IMR-90 (cell line): ENCODE results near the gene PDZK1. TPM values are rescaled to one million over a fixed set of nuclear protein-coding genes. Genes with fewer than 3 reads are reported as not detected.

Source experiments
- ATAC-seq: fragments of 200-7000 bp; cut with Tn5 transposase; 2 replicates; pipeline ENCODE4 v1.9.1; 2020; ENCODE audit warnings: low read depth, mild to moderate bottlenecking, moderate library complexity
- BruUV-seq: library from RNA; stranded (reverse); fragments of 400-500 nt; replicated peaks from 2 replicates; lab custom pipeline; 2021; lab: Mats Ljungman, UMichigan
- CTCF ChIA-PET: fragments of 300-600 bp; formaldehyde crosslinking; extraction: SDS; loops from one replicate; lab custom pipeline; 2021; ENCODE audit warnings: antibody characterized with exemption; lab: Yijun Ruan, JAX
- POLR2A ChIA-PET: fragments of 300-600 bp; sonication (Branson Sonifier 250); formaldehyde crosslinking; loops from one replicate; lab custom pipeline; 2022; ENCODE audit warnings: antibody characterized with exemption; ENCODE audit not compliant: unreplicated experiment; lab: Charles Lee
- DNase-seq: peaks from one replicate; pipeline ENCODE4 v3.0.0; 2013
- H2AFZ ChIP-seq: replicated peaks from 2 replicates; pipeline ENCODE3; 2013; ENCODE audit warnings: low read length, mild to moderate bottlenecking; ENCODE audit not compliant: poor library complexity
- H2AK5ac ChIP-seq: 2 replicates; pipeline ENCODE4 v1.6.1; 2013; ENCODE audit warnings: low read depth, low read length, inconsistent platforms
- H2AK9ac ChIP-seq: replicated peaks from 2 replicates; pipeline ENCODE3; 2013; ENCODE audit warnings: mild to moderate bottlenecking, low read depth, low read length, moderate library complexity; ENCODE audit not compliant: poor library complexity
- H2BK120ac ChIP-seq: 2 replicates; pipeline ENCODE4 v1.6.1; 2013; ENCODE audit warnings: low read depth, low read length, inconsistent platforms
- H2BK15ac ChIP-seq: 3 replicates; pipeline ENCODE4 v1.6.1; 2013; ENCODE audit warnings: low read depth, low read length, inconsistent platforms
- H2BK20ac ChIP-seq: 2 replicates; pipeline ENCODE4 v1.6.1; 2013; ENCODE audit warnings: low read depth, mild to moderate bottlenecking, inconsistent platforms, low read length, moderate library complexity
- H2BK5ac ChIP-seq: 2 replicates; pipeline ENCODE4 v1.6.1; 2013; ENCODE audit warnings: mild to moderate bottlenecking, low read depth, low read length, inconsistent platforms; ENCODE audit not compliant: poor library complexity, severe bottlenecking
- H3K14ac ChIP-seq: replicated peaks from 2 replicates; pipeline ENCODE4 v1.6.1; 2013; ENCODE audit warnings: low read depth, low read length, inconsistent platforms
- H3K18ac ChIP-seq: 2 replicates; pipeline ENCODE4 v1.6.1; 2013; ENCODE audit warnings: low read depth, low read length, control low read depth
- H3K23ac ChIP-seq: 2 replicates; pipeline ENCODE4 v1.6.1; 2013; ENCODE audit warnings: low read depth, low read length, inconsistent platforms
- H3K27ac ChIP-seq: 2 replicates; pipeline ENCODE4 v1.5.1; 2013; ENCODE audit warnings: mild to moderate bottlenecking, control low read depth, low read length; ENCODE audit not compliant: insufficient read depth
- H3K27me3 ChIP-seq: 2 replicates; pipeline ENCODE4 v1.6.1; 2013; ENCODE audit warnings: low read length; ENCODE audit not compliant: control insufficient read depth, insufficient read depth
- H3K36me3 ChIP-seq: 2 replicates; pipeline ENCODE4 v1.6.1; 2013; ENCODE audit warnings: low read length, mixed read lengths; ENCODE audit not compliant: control insufficient read depth, insufficient read depth
- H3K4ac ChIP-seq: 2 replicates; pipeline ENCODE4 v1.6.1; 2013; ENCODE audit warnings: low read depth, low read length, inconsistent platforms
- H3K4me1 ChIP-seq: 2 replicates; pipeline ENCODE4 v1.6.1; 2013; ENCODE audit warnings: low read length, mixed read lengths; ENCODE audit not compliant: control insufficient read depth, insufficient read depth
- H3K4me2 ChIP-seq: 2 replicates; pipeline ENCODE4 v1.6.1; 2013; ENCODE audit warnings: low read depth, mild to moderate bottlenecking, control low read depth, low read length, moderate library complexity
- H3K4me3 ChIP-seq: 2 replicates; pipeline ENCODE4 v1.5.1; 2013; ENCODE audit warnings: low read depth, mild to moderate bottlenecking, control low read depth, low read length, moderate library complexity; ENCODE audit not compliant: insufficient read depth
- H3K56ac ChIP-seq: 2 replicates; pipeline ENCODE4 v1.6.1; 2013; ENCODE audit warnings: low read length, inconsistent platforms; ENCODE audit not compliant: insufficient read depth; ENCODE audit errors: extremely low read depth
- H3K79me1 ChIP-seq, 2 experiments: 2 replicates each; pipeline ENCODE4 v1.6.1; 2013; ENCODE audit warnings: low read length in 2 of 2, inconsistent platforms in 1 of 2, low read depth in 1 of 2
- H3K9ac ChIP-seq: 2 replicates; pipeline ENCODE4 v1.6.1; 2013; ENCODE audit warnings: low read depth, low read length, control low read depth
- H3K9me1 ChIP-seq: 2 replicates; pipeline ENCODE4 v1.6.1; 2013; ENCODE audit warnings: low read length, inconsistent platforms; ENCODE audit not compliant: insufficient read depth
- H3K9me3 ChIP-seq: 2 replicates; pipeline ENCODE4 v1.6.1; 2013; ENCODE audit warnings: low read length; ENCODE audit not compliant: control insufficient read depth, insufficient read depth
- H4K20me1 ChIP-seq: 2 replicates; pipeline ENCODE4 v1.6.1; 2013; ENCODE audit warnings: low read length, inconsistent platforms; ENCODE audit not compliant: insufficient read depth
- H4K5ac ChIP-seq: 2 replicates; pipeline ENCODE4 v1.6.1; 2013; ENCODE audit warnings: mild to moderate bottlenecking, low read depth, low read length, control low read depth
- H4K8ac ChIP-seq, 2 experiments: 2 replicates each; pipeline ENCODE4 v1.6.1; 2013; ENCODE audit warnings: low read depth in 2 of 2, low read length in 2 of 2, control low read depth in 1 of 2, inconsistent platforms in 1 of 2
- H4K91ac ChIP-seq: 2 replicates; pipeline ENCODE4 v1.6.1; 2013; ENCODE audit warnings: low read depth, low read length, inconsistent platforms; ENCODE audit not compliant: insufficient read depth
- BHLHE40 ChIP-seq: fragments of 150-350 bp; IDR thresholded peaks from 2 replicates; pipeline ENCODE4 v1.6.1; 2016; ENCODE audit warnings: mild to moderate bottlenecking, low read depth, low read length
- CHD1 ChIP-seq: IDR thresholded peaks from 2 replicates; pipeline ENCODE4 v1.6.1; 2012; ENCODE audit warnings: low read depth, low read length, improper control_type of control experiment
- MAZ ChIP-seq: IDR thresholded peaks from 2 replicates; pipeline ENCODE4 v1.6.1; 2012; ENCODE audit warnings: low read depth, mild to moderate bottlenecking, low read length, improper control_type of control experiment, moderate library complexity, borderline replicate concordance
- MXI1 ChIP-seq: IDR thresholded peaks from 2 replicates; pipeline ENCODE4 v1.6.1; 2012; ENCODE audit warnings: low read depth, mild to moderate bottlenecking, low read length, moderate library complexity, borderline replicate concordance
- POLR2A ChIP-seq: IDR thresholded peaks from 2 replicates; pipeline ENCODE4 v1.6.1; 2012; ENCODE audit warnings: mild to moderate bottlenecking, low read depth, low read length
- RAD21 ChIP-seq: IDR thresholded peaks from 2 replicates; pipeline ENCODE4 v1.6.1; 2012; ENCODE audit warnings: low read length, improper control_type of control experiment
- SMC3 ChIP-seq: fragments of 150-350 bp; IDR thresholded peaks from 2 replicates; pipeline ENCODE4 v1.6.1; 2016; ENCODE audit warnings: low read depth, mild to moderate bottlenecking, antibody characterized with exemption, low read length, moderate library complexity
- USF2 ChIP-seq: fragments of 150-350 bp; IDR thresholded peaks from 2 replicates; pipeline ENCODE4 v1.6.1; 2017; ENCODE audit warnings: mild to moderate bottlenecking, antibody characterized with exemption, low read length, low read depth
- WGBS, 2 experiments: methylation state at CpG; one replicate each; pipeline versions ENCODE4 v1.1.5 to v1.1.7; 2013; ENCODE audit warnings: missing lambda C conversion rate in 2 of 2; ENCODE audit not compliant: insufficient read length in 1 of 2; ENCODE audit errors: extremely low coverage in 2 of 2; 5-methylcytosine and 5-hydroxymethylcytosine counted together
- dilution Hi-C: fragments of 300-500 bp; cut with HindIII; formaldehyde crosslinking; loops from one replicate; pipeline ENCODE4 v1.14.3; 2018; ENCODE audit warnings: low sequenced_read_pairs; ENCODE audit not compliant: unreplicated experiment
- in situ Hi-C: fragments of 300-500 bp; cut with MboI; formaldehyde crosslinking; loops from 3 replicates; pipeline ENCODE4 v1.14.3; 2019; ENCODE audit warnings: low sequenced_read_pairs, inconsistent platforms, mixed read lengths
- intact Hi-C: fragments of 100-400 bp; cut with micrococcal nuclease; formaldehyde crosslinking; loops from 2 replicates; pipeline ENCODE4 v1.10.0; 2022
- polyA plus RNA-seq, 3 experiments: library from polyadenylated mRNA; depleted of rRNA; stranded (reverse); fragments of >200 nt; gene quantifications; 2 replicates each; pipeline ENCODE4 v1.2.3, GENCODE V29; 2012; ENCODE audit warnings: low replicate concordance in 1 of 3
- total RNA-seq: library from RNA; depleted of rRNA; stranded (reverse); fragments of >200 nt; gene quantifications from 2 replicates; pipeline ENCODE4 v1.2.3, GENCODE V29; 2012
- TF ChIP-seq, protein P1 (sequence below): fragments of 150-350 bp; IDR thresholded peaks from 2 replicates; pipeline ENCODE4 v1.6.1; 2016; ENCODE audit warnings: low read depth, mild to moderate bottlenecking, low read length, moderate library complexity, borderline replicate concordance

Gene PDZK1
- total and polyA plus RNA-seq, 2 of the 4 experiments (the other 2 are of a cell fraction) = 1.4 to 2.1 TPM

DNA sequence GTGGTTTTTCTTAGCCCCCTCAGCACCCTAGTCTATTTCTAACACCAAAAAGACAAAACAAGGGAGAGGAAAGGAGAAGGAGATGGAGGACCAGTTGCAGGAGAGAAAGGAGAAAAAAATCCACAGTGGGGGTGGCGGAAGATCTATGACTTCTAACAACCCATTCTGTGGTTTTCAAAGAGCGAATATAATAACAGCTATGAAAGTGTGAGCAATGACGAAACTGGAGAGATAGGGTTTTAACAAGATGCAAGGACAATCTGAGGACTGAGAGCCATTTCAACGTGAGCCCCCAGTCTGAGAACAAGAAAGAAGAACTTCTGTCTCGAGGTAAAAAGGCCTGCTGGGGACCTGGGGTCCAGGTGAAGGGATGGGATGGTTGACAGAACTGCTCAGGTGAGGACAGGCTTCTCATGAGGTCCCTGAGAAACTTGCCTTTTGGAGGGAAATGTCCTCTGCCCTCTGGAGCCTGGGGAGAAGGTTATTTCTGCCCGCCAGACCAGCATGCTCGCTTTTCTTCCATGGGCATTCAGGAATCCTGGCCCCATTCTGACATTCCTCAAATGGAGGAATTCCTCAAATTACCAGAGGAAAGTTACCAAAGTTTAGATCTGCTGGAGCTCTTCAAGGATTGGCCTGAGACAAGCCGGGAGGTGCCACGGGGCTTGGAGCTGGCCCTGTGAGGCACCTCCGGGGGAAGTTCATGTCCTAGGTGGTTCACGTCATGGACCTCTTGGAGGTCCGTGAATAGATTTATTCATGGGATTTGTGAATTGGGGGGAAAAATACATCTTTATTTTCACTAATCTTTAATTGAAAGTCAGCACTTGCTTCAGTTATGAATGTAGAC lies 12.3 kb upstream of the PDZK1 start, which contains the start of gene CD160:
Gene CD160, plus strand, starts transcription at position 270 of the 850 bp plus-strand sequence. CDS start 8,829 bp downstream, outside the sequence.
- ChIA-PET POLR2A (no interaction called here), CTCF (no interaction called here)
- BruUV-seq = no TSS peak
- TF ChIP-seq CHD1 (no peak), BHLHE40 (no peak), RAD21 (no peak), SMC3 (no peak), POLR2A (no peak), USF2 (no peak), MAZ (no peak), MXI1 (no peak)
- TF ChIP-seq, protein P1, sequence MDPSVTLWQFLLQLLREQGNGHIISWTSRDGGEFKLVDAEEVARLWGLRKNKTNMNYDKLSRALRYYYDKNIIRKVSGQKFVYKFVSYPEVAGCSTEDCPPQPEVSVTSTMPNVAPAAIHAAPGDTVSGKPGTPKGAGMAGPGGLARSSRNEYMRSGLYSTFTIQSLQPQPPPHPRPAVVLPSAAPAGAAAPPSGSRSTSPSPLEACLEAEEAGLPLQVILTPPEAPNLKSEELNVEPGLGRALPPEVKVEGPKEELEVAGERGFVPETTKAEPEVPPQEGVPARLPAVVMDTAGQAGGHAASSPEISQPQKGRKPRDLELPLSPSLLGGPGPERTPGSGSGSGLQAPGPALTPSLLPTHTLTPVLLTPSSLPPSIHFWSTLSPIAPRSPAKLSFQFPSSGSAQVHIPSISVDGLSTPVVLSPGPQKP = no peak
- no peaks in the 10 kb centered on the region for H3K27me3 ChIP-seq
- peak within 1 kb of the TSS; percentile 81 for H3K56ac ChIP-seq
- peak within 1 kb of the TSS; percentile 99 for H2BK20ac ChIP-seq
- H3K36me3 ChIP-seq = no peaks in the 10 kb centered on the region
- intact Hi-C loops (loop anchor here (10.0 kb wide), 1 partner anchor 105 kb away; the partner anchor contains the start of genes POLR3C and RNF115), in situ Hi-C loops (no loop called here), dilution Hi-C loops (no loop called here)
- no peak for ATAC-seq
- peak within 1 kb of the TSS; percentile 88 for H3K23ac ChIP-seq
- peaks cover 29% of the 10 kb centered on the region for H3K4me1 ChIP-seq
- peak within 1 kb of the TSS; percentile 99 for H2BK120ac ChIP-seq
- peak within 1 kb of the TSS; percentile 99 for H2BK15ac ChIP-seq
- H3K14ac ChIP-seq = peak within 1 kb of the TSS; percentile 87
- peak within 1 kb of the TSS; percentile 92 for H2BK5ac ChIP-seq
- H2AFZ ChIP-seq = peak within 1 kb of the TSS; percentile 94
- peak within 1 kb of the TSS; percentile 99 for H3K4ac ChIP-seq
- peaks cover 24% of the 10 kb centered on the region for H3K9me1 ChIP-seq
- peak within 1 kb of the TSS; percentile 72 for H3K18ac ChIP-seq
- peak within 1 kb of the TSS; percentile 62 for H3K27ac ChIP-seq
- H3K9ac ChIP-seq = no peak within 1 kb of the TSS
- 94% methylated on average over 6 of the region's 12 CpGs; no CpG with 5 or more reads in 1 of the 2 experiments for WGBS, 2 experiments
- H3K4me2 ChIP-seq = peak within 1 kb of the TSS; percentile 18; the same call in 1 of the 2 replicates
- no peaks in the 10 kb centered on the region for H3K9me3 ChIP-seq
- peak within 1 kb of the TSS; percentile 75 to 95 for H4K8ac ChIP-seq
- no peak within 1 kb of the TSS for H3K4me3 ChIP-seq
- peak within 1 kb of the TSS; percentile 85 for H4K5ac ChIP-seq
- peak within 1 kb of the TSS; percentile 97 for H2AK5ac ChIP-seq
- H3K79me1 ChIP-seq = no peaks in the 10 kb centered on the region; a peak in 1 of 4 replicates
- H4K20me1 ChIP-seq = no peaks in the 10 kb centered on the region
- H4K91ac ChIP-seq = peak within 1 kb of the TSS; percentile 98
- no peak for DNase-seq
- H2AK9ac ChIP-seq = peak within 1 kb of the TSS; percentile 94
